T follicular helper cell (primary cell): ENCODE measurements around the gene TMSB15C.

Source experiments
- DNase-seq: peaks from one replicate; pipeline ENCODE4 v3.0.0-alpha.2; 2020; ENCODE audit warnings: low read depth

Gene TMSB15C

DNA sequence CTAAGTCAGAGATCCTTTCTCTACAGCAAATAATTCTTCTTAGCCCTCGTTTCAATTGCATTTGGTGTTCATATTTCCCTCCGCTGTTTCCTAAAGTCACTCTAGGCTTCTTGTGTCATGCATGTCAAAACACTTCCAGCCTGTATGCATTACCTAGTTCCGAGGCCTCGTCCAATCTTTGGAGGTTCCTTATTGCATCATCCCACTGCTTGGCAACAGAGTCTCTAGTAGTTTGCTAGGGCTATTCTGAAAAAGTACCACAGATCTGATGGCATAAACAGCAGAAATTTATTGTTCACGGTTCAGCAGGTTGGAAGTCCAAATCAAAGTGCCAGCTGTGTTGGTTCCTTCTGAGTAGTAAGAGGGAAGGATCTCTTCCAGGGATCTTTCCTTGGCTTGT is 30.4 kb downstream of the TMSB15C start:
- no peak for DNase-seq

DNA sequence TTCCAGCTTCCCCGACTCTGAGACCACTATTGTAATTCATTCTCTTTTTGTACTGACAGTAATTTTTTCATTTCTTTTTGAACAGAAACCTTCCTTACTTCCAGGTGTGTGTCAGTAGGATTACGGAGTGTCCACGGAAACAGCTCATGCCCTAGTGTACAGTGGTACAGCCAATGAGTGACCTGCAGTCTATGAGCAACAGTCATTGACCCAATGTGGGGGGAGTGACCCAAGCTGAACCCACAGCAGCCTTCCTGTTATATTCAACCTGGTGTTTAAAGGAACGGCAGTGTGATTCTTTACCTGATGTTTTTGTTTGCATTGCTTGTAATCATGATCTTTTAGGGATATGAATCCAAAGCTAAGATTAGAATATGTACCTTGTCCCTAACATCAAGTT is 35.0 kb downstream of the TMSB15C start:
- DNase-seq: no peak

DNA sequence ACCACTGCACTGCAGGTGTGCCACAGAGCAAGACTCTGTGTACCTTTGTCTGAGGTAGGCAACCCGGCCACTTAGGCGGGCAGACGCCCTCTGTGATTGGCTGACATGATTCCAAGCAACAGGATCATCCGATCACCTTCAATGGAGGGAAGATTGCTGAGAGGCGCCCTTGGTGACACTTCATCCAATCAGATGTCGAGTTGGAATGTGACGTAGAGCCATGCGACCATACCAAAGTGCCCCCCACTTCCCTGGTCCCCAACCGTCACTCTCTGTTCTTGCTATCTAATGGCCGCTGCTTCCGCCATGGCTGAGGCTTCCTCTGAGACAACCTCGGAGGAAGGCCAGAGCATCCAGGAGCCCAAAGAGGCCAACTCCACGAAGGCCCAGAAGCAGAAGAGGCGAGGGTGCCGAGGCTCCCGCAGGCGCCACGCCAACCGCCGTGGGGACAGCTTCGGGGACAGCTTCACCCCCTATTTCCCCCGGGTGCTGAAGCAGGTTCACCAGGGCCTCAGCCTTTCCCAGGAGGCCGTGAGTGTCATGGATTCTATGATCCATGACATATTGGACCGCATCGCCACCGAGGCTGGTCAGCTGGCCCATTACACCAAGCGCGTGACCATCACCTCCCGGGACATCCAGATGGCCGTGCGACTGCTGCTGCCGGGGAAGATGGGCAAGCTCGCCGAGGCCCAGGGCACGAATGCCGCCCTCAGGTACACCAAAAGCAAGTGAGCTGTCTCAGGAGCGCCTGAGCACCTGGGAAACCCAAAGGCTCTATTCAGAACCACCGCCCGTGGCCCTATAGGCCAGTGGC is 36.1 kb downstream of the TMSB15C start, which contains the start of gene H2BW2:
Gene H2BW2 (plus strand): TSS at position 268 of the 817 bp plus-strand sequence. CDS start 39 bp downstream, at position 307.
- DNase-seq: no peak
